ENCODE measurements around the gene PROK2. TPM values are rescaled to one million over a fixed set of nuclear protein-coding genes. Genes with fewer than 3 reads are reported as not detected.

Gene PROK2
- total RNA-seq, 3 donors from 2014 or later = 0.18 to 1.1 (median 0.61) TPM

DNA sequence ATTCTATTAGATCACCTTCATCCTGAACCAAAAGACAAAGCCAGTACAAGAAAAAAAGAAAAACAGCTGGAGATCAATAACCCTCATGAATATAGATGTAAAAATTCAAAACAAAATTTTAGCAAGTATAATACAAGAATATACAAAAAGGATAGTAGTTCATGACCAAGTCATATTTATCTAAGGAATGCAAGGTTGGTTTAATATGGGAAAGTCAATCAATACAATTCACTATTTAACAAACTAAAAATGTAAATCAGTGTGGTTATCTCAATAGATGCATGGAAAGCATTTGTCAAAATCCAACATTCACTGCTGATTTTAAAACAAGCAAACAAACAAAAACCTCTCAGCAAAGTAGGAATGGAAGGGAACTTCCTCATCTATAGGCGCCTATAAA, 42.3 kb downstream of the PROK2 start:
- no peak for ATAC-seq
- Mint-ChIP-seq H3K27me3 (ENCODE audit: low read depth) (peaks cover 3% of the 10 kb centered on the region), H3K36me3 (ENCODE audit: insufficient read depth) (peaks cover 2% of the 10 kb centered on the region), H3K9me3 (peaks cover 39% of the 10 kb centered on the region), H3K4me3 (no peak overlapping the region), H3K4me1 (ENCODE audit: low read depth) (no peaks in the 10 kb centered on the region)
- no peak for DNase-seq

DNA sequence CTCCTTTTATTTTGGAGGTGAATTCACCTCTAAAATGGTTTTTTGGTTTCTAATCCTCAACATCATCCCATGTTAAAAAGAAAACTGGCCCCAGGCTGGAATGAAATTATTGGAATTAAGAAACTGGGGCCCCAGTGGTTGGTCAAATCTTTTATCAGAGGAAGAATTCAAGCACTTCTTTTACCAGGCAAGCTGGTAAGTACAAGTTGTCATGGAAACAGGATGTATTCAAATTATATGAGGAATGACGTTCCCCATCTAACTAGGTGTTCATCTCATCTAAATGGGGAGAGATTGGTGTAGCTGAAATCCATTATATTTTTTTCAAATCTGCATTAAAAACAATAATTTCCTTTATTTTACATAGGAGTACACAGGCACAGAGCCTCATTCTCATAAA, 50.1 kb downstream of the PROK2 start:
- peaks cover 7% of the 10 kb centered on the region for H3K4me1 Mint-ChIP-seq (ENCODE audit: low read depth)
- peaks cover 8% of the 10 kb centered on the region for H3K9me3 Mint-ChIP-seq
- DNase-seq = no peak
- H3K27me3 Mint-ChIP-seq (ENCODE audit: low read depth) = peaks cover 17% of the 10 kb centered on the region
- H3K36me3 Mint-ChIP-seq (ENCODE audit: insufficient read depth) = peaks cover 2% of the 10 kb centered on the region
- ATAC-seq = no peak
- no peak overlapping the region for H3K4me3 Mint-ChIP-seq

DNA sequence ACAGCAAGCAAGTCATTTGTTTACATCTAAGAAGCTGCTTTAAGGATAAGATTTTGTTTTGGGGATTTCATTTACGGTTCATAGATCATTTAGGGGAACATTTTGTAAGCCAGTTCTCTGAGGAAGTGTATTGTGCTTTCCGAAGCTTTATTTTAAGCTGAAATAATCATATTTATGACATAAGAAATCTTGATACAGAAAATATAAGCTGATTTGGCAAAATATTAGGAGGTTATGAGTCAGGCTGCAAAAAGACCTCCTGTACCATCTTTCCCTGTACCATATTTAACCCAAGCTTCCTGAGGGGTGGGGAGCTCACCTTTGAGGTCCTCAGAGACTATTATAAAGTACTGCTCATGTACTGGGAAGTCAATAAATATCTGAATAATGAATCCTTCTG, 51.6 kb downstream of the PROK2 start:
- Mint-ChIP-seq H3K4me3 (no peak overlapping the region), H3K27me3 (ENCODE audit: low read depth) (peaks cover 15% of the 10 kb centered on the region), H3K9me3 (peaks cover 8% of the 10 kb centered on the region), H3K36me3 (ENCODE audit: insufficient read depth) (no peaks in the 10 kb centered on the region), H3K4me1 (ENCODE audit: low read depth) (peaks cover 20% of the 10 kb centered on the region)
- no peak for ATAC-seq
- no peak for DNase-seq

DNA sequence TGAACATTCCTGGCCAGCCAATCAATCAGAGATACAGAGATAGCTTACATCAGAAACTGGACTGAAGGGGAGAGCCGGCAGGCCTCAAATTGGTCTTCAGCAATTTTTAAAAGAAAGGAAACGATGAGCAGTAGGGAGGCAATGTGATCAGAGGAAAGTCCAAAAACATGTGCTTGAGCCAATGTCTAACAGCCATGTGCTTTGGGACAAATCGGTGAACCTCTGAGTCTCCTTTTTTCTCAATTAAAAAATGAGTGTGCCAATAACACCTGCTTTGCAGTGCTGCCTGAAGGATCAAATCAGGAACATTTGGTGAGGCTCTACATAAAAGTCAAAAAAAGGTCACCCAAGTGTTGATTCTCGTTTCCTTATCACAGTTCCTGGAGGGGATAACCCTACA, 52.3 kb downstream of the PROK2 start:
- Mint-ChIP-seq H3K4me3 (no peak overlapping the region), H3K36me3 (ENCODE audit: insufficient read depth) (no peaks in the 10 kb centered on the region), H3K9me3 (peaks cover 8% of the 10 kb centered on the region), H3K4me1 (ENCODE audit: low read depth) (peaks cover 22% of the 10 kb centered on the region), H3K27me3 (ENCODE audit: low read depth) (peaks cover 14% of the 10 kb centered on the region)
- ATAC-seq = no peak
- no peak for DNase-seq

GRCh38 chr3:71728632-71729342, 56.2 kb downstream of the PROK2 start:
- no peak overlapping the region for H3K4me3 Mint-ChIP-seq
- H3K4me1 Mint-ChIP-seq (ENCODE audit: low read depth) = peaks cover 43% of the 10 kb centered on the region
- H3K9me3 Mint-ChIP-seq = no peaks in the 10 kb centered on the region
- H3K27me3 Mint-ChIP-seq (ENCODE audit: low read depth) = no peaks in the 10 kb centered on the region
- DNase-seq (no peak), ATAC-seq (no peak)
- H3K36me3 Mint-ChIP-seq (ENCODE audit: insufficient read depth) = no peaks in the 10 kb centered on the region

DNA sequence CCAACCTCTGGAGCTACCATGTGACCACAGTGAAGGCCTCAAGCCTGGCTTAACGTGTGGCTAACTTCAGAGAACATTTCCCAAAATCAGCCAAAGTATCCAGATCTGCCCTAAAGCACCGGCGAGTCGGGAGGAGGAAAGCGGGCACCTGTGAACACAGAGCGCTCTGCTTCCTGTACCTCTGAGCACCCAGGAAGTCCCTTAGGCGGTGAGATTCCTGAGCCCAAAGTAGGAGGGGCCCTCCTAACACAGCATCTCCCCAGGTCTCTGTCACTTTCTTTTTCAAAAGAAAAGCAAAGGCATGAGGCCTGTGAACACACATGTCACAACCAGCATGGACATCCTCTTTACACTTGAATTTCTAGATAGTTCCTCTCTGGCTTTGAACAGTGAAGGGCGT, 58.8 kb downstream of the PROK2 start:
- Mint-ChIP-seq H3K27me3 (ENCODE audit: low read depth) (no peaks in the 10 kb centered on the region), H3K9me3 (no peaks in the 10 kb centered on the region), H3K36me3 (ENCODE audit: insufficient read depth) (peaks cover 5% of the 10 kb centered on the region), H3K4me3 (peak overlapping the region; percentile 91), H3K4me1 (ENCODE audit: low read depth) (peaks cover 69% of the 10 kb centered on the region)
- ATAC-seq (peak; percentile 22 to 25), DNase-seq (peak; percentile 43)

GRCh38 chr3:71725271-71725991, 59.5 kb downstream of the PROK2 start, which contains the start of gene EIF4E3:
Gene EIF4E3 (minus strand): TSS chr3:71725402. CDS start chr3:71725367, 35 bp downstream.
- peaks cover 73% of the 10 kb centered on the region for H3K4me1 Mint-ChIP-seq (ENCODE audit: low read depth)
- ATAC-seq (peak; percentile 55 to 57), DNase-seq (no peak)
- H3K9me3 Mint-ChIP-seq = no peaks in the 10 kb centered on the region
- H3K4me3 Mint-ChIP-seq = peak within 1 kb of the TSS; percentile 91
- H3K36me3 Mint-ChIP-seq (ENCODE audit: insufficient read depth) = peaks cover 11% of the 10 kb centered on the region
- no peaks in the 10 kb centered on the region for H3K27me3 Mint-ChIP-seq (ENCODE audit: low read depth)

DNA sequence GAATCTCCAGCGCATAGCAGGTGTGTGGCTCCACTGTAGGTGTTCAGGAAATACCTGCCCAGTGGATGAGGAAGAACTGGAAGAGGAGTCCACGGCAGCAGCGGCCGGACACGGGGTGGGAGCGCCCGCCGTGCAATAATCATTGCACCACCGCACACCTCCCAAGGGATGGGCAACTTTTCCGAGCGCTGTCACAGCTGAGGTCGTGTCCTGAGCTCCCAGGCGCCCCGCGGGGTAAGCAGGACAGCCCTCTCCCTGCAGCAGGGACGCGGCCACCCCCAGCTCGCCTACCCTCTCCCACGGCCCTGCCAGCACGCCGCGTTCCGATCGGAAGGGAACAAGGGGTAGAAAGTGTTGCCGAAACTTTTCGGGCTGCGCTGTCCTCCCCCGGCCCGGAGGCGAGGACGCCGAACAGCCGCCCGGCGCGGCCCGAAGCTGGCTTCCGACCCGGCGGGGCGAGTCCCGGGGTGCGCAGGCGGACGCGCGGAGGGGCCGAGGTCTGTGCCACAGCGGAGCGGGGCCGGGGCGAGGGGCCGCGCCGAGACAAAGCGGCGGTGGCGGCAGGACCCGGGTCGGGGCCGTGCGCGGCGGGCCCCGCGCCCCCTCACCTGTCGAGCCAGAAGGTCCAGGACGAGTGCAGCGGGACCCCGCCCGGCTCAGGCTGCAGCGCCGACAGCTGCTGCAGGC, 60.2 kb downstream of the PROK2 start:
- peaks cover 71% of the 10 kb centered on the region for H3K4me1 Mint-ChIP-seq (ENCODE audit: low read depth)
- H3K9me3 Mint-ChIP-seq = no peaks in the 10 kb centered on the region
- no peak for DNase-seq
- H3K4me3 Mint-ChIP-seq = peak overlapping the region; percentile 91
- no peaks in the 10 kb centered on the region for H3K27me3 Mint-ChIP-seq (ENCODE audit: low read depth)
- peak; percentile 48 to 55 for ATAC-seq
- peaks cover 11% of the 10 kb centered on the region for H3K36me3 Mint-ChIP-seq (ENCODE audit: insufficient read depth)

DNA sequence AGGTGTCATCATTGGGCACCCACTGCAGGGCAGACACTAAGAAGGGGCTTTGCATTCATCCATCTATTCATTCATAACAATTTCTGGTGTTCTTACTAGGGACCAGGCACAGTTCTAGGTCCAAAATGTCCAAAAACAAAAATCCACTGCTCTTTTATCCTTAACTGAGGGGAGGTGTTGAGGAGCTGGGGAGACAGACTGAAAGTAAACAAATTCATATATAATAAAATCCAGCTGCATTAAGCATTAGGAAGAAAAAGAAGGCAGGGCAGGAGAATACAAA, 60.8 kb downstream of the PROK2 start:
- Mint-ChIP-seq H3K36me3 (ENCODE audit: insufficient read depth) (peaks cover 13% of the 10 kb centered on the region), H3K4me3 (peak overlapping the region; percentile 91), H3K9me3 (no peaks in the 10 kb centered on the region), H3K27me3 (ENCODE audit: low read depth) (no peaks in the 10 kb centered on the region), H3K4me1 (ENCODE audit: low read depth) (peaks cover 70% of the 10 kb centered on the region)
- no peak for DNase-seq
- ATAC-seq = no peak

DNA sequence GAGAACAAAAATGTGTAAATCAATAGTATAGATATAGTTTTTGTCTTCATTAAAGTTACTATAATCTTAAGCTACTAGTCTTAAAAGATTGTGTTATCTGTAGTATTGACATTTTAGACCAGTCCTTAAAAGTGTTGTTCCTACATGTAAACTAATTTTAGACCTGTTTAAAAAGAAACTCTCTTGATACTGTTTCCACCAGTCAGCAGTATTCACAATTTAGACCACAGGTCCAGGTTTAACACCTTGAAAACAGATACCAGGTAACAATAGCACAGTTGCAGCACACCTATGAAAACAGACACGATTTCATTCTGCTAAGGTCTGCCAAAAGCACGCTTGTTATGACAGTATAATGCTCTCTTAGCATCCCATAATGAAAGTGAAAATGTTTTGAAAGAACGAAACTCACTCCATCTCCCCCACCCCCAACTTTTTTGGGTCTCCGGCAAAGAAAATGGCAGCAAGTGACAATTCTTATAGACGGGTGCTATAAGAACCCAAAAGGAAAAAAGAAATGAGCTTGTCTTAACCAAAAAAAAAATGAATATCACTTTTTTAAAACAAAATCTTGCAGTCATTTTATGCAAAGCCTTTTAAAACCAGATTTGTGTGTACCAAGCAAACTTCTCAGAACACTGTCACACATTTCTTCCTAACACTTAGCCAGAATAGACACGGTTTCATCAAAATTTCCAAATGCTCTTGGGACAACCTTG, 61.3 kb downstream of the PROK2 start:
- Mint-ChIP-seq H3K4me1 (ENCODE audit: low read depth) (peaks cover 72% of the 10 kb centered on the region), H3K9me3 (no peaks in the 10 kb centered on the region), H3K4me3 (peak overlapping the region; percentile 91), H3K27me3 (ENCODE audit: low read depth) (no peaks in the 10 kb centered on the region), H3K36me3 (ENCODE audit: insufficient read depth) (peaks cover 13% of the 10 kb centered on the region)
- ATAC-seq (peak; percentile 33 to 48), DNase-seq (peak; percentile 30)

GRCh38 chr3:71722693-71723092, 62.3 kb downstream of the PROK2 start:
- no peaks in the 10 kb centered on the region for H3K9me3 Mint-ChIP-seq
- no peak for DNase-seq
- H3K4me3 Mint-ChIP-seq = peak overlapping the region; percentile 91
- peaks cover 77% of the 10 kb centered on the region for H3K4me1 Mint-ChIP-seq (ENCODE audit: low read depth)
- H3K27me3 Mint-ChIP-seq (ENCODE audit: low read depth) = no peaks in the 10 kb centered on the region
- no peak for ATAC-seq
- peaks cover 13% of the 10 kb centered on the region for H3K36me3 Mint-ChIP-seq (ENCODE audit: insufficient read depth)

Other genes starting within 250 kb of the PROK2 start
- 100 to 1,000 TPM; 251 to 263 (median 256) TPM for gene FOXP1, start 201.4 kb downstream of the PROK2 start, total RNA-seq
- 10 to 100 TPM; 13.4 to 17.0 (median 14.3) TPM for gene EIF4E3, start 59.7 kb downstream of the PROK2 start, total RNA-seq
- 1 to 10 TPM; 2.0 to 2.4 (median 2.3) TPM for gene GPR27, start 31.3 kb downstream of the PROK2 start, total RNA-seq

Measured in activated T-cell treated with anti-CD3 and anti-CD28 coated beads, Interleukin-2, amount 50 U/mL, for 4 hours (primary cell).